Activated CD8-positive, alpha-beta memory T cell treated with anti-CD3 and anti-CD28 coated beads, Interleukin-2, amount 50 U/mL, for 48 hours (primary cell): ENCODE data around the gene ASTL.

Source experiments
- DNase-seq: peaks from one replicate; pipeline ENCODE4 v3.0.0-alpha.2; 2020

Gene ASTL

DNA sequence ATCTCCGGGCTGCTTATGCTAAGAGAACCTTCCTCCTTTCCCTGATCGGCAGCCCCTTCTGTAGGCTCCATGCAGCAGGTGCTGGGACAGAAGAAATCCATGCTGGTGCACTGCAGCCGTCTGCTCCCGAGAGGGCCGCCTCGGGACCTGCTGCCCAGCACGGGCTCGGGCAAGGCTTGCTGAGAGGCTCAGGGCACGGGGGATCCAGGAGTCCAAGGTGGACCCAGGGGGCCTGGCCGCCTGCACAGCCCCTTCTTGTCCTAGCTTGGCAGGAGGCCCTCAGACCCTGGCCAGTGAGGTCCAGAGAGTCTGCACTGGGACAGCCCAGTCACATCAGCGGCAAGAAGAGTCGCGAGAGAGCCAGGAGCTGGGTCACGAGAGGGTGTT is 20.2 kb upstream of the ASTL start:
- peak; percentile 63 for DNase-seq

DNA sequence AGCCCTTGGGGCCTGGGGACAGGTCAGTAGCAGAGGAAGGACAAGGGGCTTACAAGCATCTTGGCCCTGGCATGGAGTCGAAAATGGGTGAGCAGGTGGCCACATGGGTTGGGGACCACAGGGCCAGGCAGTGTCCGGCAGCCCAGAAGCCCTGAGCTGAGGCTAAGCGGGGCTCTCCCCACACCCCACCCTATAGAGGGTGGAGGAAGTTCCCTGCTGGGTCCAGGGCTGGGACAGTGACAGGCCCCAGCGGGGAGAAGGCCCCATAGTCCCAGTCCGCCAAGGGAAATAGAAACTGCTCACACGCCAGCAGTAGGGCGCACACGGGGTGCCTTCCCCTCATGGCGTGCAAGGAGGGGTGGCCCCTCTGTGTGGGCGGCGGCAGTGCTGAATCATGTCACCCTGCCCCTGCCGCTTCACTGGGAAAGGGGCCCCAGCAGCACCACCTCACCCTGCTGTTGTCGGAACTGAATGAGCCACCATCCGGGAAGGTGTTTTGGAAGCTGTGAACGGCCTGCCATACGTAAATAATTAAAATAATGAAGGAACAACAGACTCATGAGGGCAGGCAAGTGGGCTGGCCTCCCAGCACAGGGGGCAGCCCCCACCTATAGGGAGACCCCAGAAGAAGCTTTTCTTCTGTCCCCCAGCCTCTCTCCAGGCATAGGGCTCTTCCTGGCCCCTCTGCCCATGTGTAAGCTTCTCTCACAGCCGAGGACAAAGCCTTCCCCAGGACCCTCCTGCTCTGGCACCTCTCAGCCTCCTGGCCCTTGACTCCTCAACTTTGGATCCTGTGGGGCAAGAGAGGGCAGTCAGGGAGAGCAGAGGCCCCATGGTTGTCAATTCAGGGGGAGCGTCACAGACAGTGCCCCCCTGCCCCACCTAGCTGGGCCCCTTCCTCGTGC is 19.6 kb upstream of the ASTL start:
- DNase-seq, result peak; percentile 95

DNA sequence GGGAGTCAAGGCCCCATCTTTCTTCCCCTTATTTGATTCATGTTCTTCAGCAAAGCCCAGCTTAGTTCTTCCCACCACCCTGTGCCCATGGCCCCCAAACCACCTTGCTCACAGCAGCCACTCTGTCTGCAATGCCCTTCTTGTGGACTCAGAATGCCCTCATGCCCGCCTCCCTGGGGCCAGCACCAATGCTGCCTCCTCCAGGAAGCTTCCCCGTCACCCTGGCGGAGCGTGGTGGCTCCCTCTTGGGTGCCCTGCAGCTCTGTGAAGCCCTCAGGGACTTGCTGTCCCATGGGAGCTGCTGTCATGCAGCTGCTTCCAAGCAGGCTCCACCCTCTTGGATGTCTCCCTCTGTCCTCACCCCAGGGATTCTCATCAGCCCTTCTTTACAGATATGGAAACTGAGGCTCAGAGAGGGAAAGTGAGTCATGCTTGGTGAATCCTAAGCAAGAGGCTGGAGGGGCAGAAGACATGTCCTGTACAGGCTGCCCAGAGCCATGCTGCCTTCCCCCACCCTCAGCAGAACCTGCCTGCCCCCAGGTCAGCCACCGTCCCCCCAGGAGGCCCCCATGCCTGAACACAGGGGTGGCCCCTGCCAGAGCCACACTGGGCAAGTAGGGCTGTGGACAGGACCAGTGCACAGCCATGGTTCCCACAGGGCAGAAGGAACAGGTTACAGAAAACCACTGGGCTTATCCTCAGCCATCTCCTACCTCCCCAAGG is 18.8 kb upstream of the ASTL start:
- peak; percentile 80 for DNase-seq

DNA sequence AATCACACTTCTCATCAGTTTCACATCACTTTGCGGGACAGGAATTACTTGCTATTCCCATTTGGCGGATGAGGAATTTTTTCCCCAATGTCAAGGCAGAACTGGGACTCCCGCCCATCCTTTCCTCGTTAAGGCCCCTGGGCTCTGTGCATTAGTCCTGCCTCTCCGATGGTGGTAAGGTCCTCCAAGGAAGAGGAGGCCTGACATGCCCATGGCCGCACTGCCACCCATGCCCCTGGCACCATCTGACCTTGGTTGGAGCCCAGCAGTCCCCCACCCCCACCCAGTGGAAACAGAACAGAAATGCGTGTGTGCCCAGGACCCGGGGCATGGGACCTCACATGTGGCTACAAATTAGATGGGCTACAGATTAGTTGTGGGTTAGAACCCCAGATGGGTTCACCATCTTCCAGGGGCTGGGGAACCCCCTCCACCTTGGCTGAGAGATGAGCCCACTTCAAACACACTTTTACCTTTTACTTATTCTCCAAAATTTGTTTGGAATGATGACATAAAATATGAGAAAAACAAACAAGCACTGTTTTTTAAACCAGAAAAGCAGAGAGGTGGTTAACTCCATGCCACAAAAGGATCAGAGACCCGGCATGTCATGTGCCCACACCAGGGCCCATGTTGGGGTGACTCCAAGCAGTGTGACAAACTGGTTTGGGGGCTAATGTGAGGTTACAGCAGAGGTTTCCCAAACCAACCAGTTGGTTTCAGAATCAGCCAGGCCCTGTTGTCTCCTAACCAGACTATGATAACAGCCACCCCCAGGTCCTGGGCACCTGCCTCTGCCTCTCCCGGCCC is 17.9 kb upstream of the ASTL start:
- peak; percentile 82 for DNase-seq

DNA sequence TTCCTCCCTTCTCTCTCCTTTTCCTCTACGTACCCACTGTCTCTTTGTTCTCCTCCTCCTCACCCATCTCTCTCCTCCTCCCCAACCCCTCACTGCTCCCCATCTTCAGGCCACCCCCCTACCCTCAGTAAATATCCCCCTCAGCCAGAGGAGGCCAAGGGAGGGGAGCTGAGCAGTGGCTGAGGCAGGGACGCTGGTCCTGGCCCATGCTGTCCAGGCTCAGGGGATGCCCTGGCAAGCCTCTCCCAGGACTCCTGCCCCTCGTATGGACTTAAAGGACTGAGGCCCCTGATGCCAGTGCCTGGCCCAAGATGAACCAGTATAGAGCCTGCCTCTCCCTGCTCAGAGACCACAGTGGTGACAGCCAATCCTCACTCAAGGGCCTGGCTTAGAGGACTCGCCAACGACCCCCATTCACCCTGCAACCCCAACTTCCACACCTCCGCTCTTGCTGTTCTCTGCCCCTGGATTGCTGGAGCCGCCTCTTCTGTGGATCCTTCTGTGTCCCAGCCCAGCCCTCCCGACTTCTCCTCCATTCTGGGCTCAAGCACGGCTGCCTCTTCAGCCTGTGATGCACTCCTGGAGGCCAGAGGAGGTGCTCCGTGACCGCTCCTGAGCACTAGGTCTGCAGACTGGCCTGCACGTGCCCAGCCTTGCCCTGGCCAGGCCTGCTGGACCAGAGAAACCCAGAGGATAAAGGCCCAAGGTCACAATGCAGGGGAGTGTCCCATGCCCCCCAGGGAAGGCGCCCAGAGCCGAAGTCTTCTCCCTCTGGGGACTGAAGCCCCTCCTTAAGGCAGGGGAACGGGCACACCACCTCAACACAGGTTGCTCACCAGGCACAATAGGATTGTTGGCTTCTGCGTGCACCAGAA is 16.4 kb upstream of the ASTL start:
- peak; percentile 54 for DNase-seq

DNA sequence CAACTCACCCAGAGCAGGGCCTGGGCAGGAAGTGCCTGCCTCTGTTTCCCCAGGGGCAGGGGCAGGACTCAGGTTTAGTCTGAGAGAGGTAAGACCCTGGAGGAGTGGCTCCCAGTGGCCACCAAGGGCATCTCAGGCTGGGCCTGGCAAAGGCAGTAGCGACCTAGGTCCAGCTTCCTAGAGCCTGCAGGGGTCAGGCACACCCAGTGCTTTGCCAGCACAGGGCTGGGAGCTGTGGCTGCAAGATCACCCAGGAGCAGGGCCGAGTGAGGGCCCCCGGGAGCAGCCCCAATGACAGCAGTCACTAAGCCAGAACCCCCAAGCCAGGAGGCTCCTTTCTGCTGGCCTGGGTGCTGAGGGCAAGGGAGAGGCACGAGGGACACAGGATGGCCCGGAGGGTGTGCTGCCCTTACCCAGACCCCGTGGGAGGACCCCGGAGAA is 15.7 kb upstream of the ASTL start:
- peak; percentile 61 for DNase-seq

DNA sequence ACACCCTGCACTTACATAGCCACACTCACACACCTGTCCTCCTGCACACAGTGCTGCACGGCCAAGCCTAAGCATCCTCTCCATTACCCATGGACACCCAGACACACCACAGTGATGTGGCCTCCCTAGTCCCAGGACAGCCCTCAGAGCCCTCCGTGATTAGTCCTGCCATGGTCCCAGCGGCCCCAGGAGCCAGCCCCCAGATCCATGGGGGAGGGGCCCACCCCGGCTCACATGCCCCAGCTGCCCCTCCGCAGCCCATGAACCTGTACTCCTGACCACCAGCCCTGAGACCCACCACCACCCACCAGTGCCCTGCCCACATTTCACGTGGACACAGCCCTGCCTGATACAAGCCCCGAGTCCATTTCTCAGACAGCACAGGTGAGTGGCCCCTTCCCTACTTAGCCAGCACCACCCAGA is 15.0 kb upstream of the ASTL start:
- peak; percentile 53 for DNase-seq

DNA sequence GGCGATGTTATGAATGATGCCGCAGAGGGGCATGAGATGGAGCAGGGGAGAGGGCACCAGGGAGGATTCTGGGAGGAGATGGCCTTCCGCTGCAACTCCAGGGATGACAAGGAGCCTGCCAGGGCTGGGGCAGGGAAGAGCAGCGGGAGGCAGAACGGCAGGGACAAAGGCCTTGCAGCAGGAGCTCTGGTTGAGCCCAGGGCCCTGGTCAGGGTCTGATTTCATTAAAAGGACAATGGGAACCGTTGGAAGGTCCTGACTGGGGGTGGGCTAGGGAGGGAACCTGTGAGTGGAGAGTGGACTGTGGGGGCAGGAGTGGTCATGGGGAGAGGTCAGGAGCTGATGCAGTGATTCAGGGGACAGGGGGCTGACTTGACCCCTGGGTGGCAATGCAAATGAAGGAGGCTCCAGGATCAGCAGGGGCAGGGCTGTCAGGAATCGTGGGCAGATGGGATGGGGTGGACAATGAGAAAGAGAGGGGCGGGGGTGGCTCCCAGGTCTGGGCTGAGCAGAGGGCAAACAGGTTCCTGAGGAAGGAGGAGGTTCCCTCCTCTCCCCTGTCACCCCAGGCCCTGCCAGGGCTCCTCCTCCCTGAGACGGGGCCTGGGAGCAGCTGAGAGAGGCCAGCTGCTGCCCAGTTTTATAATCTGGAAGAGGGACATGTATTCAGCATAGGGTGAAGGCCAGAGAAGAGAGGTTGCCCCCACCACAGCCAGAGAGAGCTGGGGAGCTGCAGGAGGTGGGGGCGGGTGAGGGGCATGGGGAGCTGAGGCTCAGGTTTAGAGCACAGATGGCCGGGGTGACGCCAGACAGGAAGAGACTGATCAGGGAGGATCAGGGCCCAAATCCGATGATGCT is 14.2 kb upstream of the ASTL start:
- no peak for DNase-seq

DNA sequence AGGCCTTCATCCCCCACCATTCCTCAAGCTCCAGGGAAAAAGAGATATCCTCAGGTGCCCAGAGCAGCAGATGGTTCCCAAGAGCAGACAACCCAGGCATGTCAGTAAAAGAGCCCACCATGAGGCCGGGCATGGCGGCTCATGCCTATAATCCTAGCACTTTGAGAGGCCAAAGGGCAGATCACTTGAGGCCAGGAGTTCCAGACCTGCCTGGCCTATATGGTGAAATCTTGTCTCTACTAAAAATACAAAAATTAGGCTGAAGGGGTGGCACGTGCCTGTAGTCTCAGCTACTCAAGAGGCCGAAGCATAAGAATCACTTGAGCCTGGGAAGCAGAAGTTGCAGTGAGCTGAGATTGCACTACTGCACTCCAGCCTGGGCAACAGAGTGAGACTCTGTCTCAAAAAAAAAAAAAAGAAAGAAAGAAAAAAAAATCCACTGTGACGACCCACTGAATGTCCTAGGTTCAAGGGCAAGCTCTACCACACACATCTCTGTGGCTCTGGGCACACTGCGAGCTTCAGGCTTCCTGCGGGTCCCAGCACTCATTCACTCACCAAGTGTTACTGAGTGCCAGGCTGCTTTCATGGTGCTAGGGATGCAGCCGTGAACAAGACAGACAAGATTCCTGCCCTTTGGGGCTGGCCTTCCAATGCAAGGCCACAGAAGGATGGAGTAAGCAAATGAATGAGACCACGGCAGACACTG is 13.4 kb upstream of the ASTL start:
- peak; percentile 50 for DNase-seq

DNA sequence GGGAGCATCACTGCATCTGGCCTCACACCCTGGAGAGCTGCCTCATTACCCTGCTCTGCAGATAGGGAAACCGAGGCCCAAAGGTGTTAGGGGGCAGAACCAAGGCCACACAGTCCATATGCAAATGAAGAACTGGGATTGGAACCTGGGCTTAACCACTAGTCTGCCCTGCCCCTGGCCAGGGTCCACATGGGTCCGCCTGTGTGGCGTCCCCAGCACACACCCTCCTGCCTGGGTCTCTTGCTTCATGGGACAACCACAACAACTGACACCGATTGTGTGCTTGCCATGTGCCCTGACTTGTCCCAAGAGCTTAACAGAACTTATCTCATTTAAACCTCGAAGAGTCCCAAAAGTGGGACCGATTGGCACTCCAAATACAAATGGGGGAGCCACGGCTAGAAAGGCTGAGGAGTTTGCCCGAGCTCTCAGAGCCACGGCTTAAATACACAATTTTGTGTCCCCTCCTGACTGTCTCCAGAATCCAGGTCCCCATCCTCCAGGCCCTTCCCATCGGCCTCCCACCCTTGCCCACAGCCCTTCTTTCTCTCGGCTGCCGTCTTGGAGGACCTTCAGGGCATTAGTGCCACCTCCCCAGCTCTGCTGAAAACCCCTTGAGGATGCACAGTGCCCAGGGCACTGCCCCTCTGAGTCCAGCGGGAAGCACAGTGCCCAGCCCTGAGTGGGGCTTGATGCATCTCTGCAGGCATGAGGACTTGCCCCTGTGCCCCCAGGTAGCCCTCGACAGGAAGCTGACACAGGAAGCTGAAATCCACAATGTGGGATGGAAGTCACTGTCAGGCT is 12.7 kb upstream of the ASTL start:
- no peak for DNase-seq

DNA sequence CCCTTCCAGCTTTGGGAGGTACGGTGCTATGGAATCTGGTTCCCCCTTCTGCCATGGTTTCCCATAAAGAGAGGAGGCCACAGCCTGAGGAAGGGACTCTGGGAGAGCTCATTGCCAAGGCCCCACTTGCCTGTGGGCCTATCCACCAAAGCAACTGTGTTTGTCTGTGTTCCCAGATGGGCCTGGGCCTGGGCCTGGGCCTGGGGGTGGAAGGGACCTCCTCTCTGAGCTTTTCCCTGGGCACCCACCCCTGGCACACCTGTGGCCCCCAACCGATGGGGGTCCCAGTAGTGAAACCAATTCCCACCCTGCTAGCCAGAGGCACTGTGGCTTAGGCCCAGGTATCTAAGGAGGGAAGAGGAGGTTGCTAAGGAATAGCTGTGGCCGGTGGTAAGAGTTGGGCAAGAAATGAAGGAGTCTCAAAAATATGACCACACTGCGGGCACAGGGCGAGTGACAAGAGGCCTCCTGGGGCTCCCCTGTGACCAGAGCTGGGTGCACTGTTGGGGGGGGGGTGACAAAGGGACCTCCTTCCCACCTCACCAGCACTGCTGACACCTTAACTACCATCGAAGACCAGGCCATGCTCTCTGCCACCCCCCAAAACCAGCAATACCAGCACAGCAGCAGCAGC is 11.8 kb upstream of the ASTL start:
- DNase-seq, result peak; percentile 54

DNA sequence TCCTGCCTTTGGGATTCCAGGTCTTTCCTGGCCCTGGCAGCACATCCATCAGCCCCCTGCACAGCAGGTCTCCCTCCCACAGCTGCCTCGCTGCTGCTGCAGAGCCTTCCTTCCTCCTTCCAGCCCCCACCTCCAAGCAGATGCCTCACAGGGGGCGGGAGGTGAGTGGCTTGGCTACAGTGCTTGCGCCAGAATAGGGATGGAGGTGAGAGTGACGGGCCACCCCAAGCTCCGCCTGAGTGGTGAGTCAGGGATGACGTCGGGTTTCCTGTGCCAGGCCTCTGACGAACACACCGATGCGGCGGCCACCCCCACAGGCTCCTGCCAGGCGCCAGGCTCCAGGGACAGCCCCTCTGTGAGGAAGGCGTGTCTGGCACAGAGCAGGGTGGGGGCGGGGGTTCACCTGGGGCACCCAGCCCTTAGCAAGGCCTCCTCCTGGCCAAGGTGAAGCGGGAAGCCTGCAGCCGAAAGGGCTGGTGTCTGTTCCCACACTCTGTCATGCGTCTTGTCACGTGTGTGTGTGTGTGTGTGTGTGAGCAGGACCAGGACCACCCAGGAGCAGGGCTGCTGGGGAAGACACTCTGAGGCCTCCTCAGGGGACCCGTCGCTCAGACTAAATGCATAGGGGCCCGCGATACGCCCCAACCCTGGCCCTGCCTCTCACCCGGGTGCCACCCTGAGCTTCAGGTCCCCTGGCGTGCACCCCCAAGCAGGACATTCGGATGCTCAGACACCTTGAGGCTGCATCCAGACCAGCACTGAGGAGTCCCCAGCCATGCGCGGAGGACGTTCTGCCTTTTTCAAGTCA is 10.3 kb upstream of the ASTL start:
- DNase-seq, result peak; percentile 97

DNA sequence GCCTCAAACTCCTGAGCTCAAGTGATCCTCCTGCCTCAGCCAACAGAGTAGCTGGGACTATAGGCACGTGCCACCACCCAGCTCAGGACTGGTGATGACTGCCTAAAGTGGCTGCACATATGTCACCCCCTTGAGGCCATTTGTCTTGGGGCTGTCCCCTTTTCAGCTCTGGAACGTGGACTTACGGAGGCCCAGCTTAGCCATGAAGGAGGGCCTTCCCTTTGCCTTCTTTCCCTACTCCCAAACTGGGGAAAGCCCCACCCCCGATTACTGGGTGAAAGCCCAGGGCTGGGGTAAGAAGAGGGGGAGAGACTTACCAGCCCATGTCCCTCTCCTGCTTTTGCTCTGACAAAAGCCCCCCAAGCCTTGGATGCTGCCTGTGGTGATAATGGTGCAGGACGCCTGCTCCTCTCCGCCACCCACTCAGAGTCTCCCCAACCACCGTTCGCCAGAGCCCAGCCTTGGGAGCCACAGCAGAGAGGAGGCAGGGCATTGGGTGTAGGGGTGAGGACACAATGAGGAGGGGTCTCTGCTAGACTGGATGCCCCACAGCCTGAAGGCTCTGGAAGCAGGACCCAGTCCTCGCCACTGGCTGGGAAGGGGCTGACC is 9.4 kb upstream of the ASTL start:
- peak; percentile 72 for DNase-seq

DNA sequence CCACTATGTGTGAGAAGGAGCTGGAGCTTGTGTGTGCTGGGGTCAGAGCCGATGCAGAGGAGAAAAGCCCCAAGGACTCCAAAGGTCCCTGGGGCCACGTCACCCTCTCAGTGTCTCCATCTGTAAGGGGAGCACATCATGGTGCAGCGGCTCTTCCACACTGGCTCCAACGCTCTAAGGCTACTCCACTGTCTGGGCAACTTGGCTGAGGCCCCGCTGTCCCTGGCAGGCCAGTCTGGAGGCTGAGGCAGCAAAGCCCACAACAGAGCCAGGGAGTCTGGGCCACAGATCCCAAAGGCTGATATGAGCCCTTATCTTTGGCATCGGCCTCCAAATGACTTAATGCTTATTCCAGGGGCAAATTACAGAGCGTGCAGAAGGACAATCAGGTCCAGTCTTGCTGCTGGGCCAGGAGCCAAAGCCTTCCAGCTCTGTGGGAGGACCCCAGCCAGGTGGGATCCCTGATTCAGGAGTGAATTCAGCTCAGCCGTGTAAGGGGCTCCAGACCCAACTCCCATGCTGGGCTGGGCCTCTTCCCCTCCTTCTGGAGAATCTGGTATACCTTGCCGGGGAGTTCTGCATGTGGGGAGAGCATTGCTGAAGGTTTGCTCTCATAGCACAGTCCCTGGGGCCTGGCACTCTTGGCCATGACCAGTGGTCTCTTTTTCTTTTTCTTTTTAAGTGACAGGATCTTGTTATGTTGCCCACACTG is 8.7 kb upstream of the ASTL start:
- DNase-seq, result peak; percentile 75

DNA sequence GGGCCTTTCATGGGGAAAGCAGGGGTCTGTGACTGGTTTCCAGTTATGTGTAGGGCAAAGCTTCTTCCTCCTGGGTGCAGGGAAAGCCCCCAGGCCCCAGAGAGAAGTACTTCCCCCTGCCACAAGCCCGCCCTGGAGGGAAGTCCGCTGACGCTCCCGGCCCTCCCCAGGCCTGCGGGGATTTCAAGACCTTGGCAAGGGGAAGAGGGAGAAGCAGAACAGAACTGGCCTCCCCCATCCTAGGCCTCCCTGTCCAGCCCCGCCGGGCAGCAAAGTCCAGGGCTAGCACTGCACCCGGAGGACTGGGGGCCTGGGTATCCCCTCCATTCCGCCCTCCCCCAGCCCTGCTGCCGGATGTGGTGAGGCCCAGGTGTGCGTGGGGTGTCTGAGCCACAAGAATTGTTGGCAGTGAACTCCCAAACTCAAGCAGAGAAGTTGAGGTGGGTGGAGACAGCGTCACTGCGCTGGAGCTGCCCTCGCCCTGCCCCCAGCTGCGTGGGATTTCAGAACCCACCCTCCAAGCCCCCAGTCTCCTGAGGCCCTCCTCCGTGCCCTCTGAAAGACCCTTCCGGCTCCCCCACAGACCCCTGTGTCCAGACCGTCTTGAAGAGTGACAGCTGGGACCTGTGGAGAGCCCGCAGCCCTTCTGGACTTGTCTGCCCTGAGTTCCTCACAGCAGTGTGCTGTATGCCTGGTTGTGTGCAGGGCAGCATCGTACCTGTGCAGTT is 8.0 kb upstream of the ASTL start:
- peak; percentile 92 for DNase-seq

DNA sequence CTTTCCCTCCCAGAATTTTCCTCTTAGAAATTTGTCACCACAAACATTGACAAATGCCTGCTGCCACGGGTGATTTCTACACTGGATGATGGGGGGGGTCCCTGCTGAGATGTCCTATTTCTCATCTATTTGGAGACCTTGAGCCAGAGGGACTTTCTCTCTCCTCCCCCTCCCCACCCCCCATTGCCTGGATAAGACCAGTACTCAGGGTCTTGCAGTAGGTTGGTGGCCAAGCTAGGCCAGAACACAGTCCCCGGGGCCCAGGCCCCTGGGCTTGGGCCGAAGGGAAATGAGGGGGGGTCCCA is 7.5 kb upstream of the ASTL start:
- no peak for DNase-seq
